Smooth muscle cell (in vitro differentiated cells): ENCODE measurements around the gene WDR86. TPM values are rescaled to one million over a fixed set of nuclear protein-coding genes. Genes with fewer than 3 reads are reported as not detected.

ENCODE experiments used
- DNase-seq: peaks from one replicate; lab custom pipeline; 2025; ENCODE audit not compliant: unreplicated experiment; lab: John Stamatoyannopoulos, UW
- H2AFZ ChIP-seq: fragments of 200-600 bp; sonication (generic); 2 replicates; pipeline ENCODE4 v1.6.0; 2016; ENCODE audit warnings: antibody characterized with exemption, low read depth, mild to moderate bottlenecking
- H3F3A ChIP-seq: fragments of 200-600 bp; sonication (generic); 2 replicates; pipeline ENCODE4 v1.6.0; 2017; ENCODE audit warnings: antibody characterized with exemption, low read depth
- H3K27ac ChIP-seq: fragments of 200-600 bp; sonication (generic); 2 replicates; pipeline ENCODE4 v1.5.1; 2016; ENCODE audit warnings: low read depth, mild to moderate bottlenecking
- H3K27me3 ChIP-seq: fragments of 200-600 bp; sonication (generic); 2 replicates; pipeline ENCODE4 v1.6.1; 2016; ENCODE audit warnings: low read depth, mild to moderate bottlenecking
- H3K36me3 ChIP-seq: fragments of 200-600 bp; sonication (generic); 2 replicates; pipeline ENCODE4 v1.5.1; 2016; ENCODE audit warnings: low read depth
- H3K4me1 ChIP-seq: fragments of 200-600 bp; sonication (generic); 2 replicates; pipeline ENCODE4 v1.5.1; 2016; ENCODE audit warnings: low read depth
- H3K4me2 ChIP-seq: fragments of 200-600 bp; sonication (generic); 2 replicates; pipeline ENCODE4 v1.6.0; 2016; ENCODE audit warnings: mild to moderate bottlenecking
- H3K4me3 ChIP-seq: fragments of 200-600 bp; sonication (generic); 2 replicates; pipeline ENCODE4 v1.5.1; 2016; ENCODE audit warnings: mild to moderate bottlenecking
- H3K79me2 ChIP-seq: fragments of 200-600 bp; sonication (generic); 2 replicates; pipeline ENCODE4 v1.6.0; 2016; ENCODE audit warnings: low read depth, mild to moderate bottlenecking
- H3K9ac ChIP-seq: fragments of 200-600 bp; sonication (generic); 2 replicates; pipeline ENCODE4 v1.6.0; 2016; ENCODE audit warnings: low read depth
- H3K9me3 ChIP-seq: fragments of 200-600 bp; sonication (generic); replicated peaks from 2 replicates; pipeline ENCODE4 v1.5.1; 2016; ENCODE audit warnings: low read depth
- H4K20me1 ChIP-seq: fragments of 200-600 bp; sonication (generic); 2 replicates; pipeline ENCODE4 v1.6.0; 2016; ENCODE audit warnings: low read depth
- CTCF ChIP-seq: fragments of 200-600 bp; sonication (generic); IDR thresholded peaks from 2 replicates; pipeline ENCODE4 v1.5.1; 2017; ENCODE audit warnings: borderline replicate concordance, mild to moderate bottlenecking, antibody characterized with exemption; ENCODE audit not compliant: insufficient read depth, poor library complexity, severe bottlenecking
- WGBS: methylation state at CpG from one replicate; pipeline ENCODE4 v1.1.7; 2016; ENCODE audit warnings: low lambda C conversion rate; 5-methylcytosine and 5-hydroxymethylcytosine counted together
- polyA plus RNA-seq: library from polyadenylated mRNA; unstranded; fragments of >200 nt; fragmentation: Nextera tagmentation; extraction: Ambion mirVana; gene quantifications from 2 replicates; pipeline ENCODE4 v1.2.1, GENCODE V29; 2016
- total RNA-seq: library from RNA; depleted of rRNA; stranded (reverse); fragments of >200 nt; gene quantifications from 2 replicates; pipeline ENCODE4 v1.2.3, GENCODE V29; 2014

WDR86 gene
- total and polyA plus RNA-seq, 2 experiments from 2014 or later = 1.3 to 4.1 TPM

DNA sequence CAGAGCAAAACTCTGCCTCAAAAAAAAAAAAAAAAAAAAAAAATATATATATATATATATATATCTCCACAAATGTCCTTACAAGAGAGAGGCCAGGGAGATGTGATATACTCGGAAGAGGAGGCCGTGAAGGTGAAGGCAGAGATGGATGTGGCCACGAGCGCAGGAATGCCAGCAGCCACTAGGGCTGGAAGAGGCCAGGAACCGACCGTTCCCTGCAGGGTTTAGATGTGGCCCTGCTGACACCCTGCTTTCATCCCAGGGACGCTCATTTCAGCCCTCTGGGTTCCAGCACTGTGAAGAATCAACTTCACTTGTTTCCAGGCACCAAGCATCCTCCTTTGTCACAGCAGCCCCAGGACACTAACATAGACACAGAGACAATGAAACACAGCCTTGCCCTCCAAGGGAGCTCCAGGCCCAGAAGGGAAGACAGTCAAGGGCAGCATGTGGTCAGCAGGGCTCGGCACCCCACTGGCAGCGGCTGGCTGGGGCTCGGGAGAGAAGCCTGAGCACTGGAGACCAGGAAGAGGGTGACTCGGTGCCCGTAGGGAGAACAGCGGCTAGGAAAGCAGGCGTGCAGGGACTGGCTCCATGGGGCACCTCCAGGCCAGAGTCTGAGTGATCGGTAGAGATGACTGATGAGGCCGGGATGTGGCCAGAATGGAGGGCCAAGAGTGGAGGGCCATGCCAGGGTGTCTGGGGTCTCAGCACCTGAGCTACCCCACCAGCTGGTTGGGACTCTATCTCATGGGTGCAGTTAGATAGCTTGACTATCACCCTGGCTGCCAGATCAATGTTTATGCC lies 7.6 kb downstream of the WDR86 start:
- H3K4me1 ChIP-seq = no peaks in the 10 kb centered on the region
- no peaks in the 10 kb centered on the region for H3K27me3 ChIP-seq
- H3K9ac ChIP-seq = no peak overlapping the region
- TF ChIP-seq CTCF = no peak
- no peak overlapping the region for H2AFZ ChIP-seq
- H3K36me3 ChIP-seq = no peaks in the 10 kb centered on the region
- H3K4me3 ChIP-seq = no peak overlapping the region
- DNase-seq = no peak
- no peaks in the 10 kb centered on the region for H3K9me3 ChIP-seq
- H3F3A ChIP-seq = no peaks in the 10 kb centered on the region
- no peaks in the 10 kb centered on the region for H4K20me1 ChIP-seq
- H3K79me2 ChIP-seq = no peaks in the 10 kb centered on the region
- 87% methylated on average over 16 of the region's 16 CpGs for WGBS
- no peak overlapping the region for H3K27ac ChIP-seq
- H3K4me2 ChIP-seq = no peak overlapping the region

- Histone ChIP-seq H3K4me1 (no peaks in the 10 kb centered on the region), H2AFZ (no peak overlapping the region), H3K9me3 (no peaks in the 10 kb centered on the region), H3K36me3 (no peaks in the 10 kb centered on the region), H3K27me3 (no peaks in the 10 kb centered on the region), H3K9ac (no peak overlapping the region), H3K27ac (no peak overlapping the region), H3K4me3 (no peak overlapping the region), H3K79me2 (no peaks in the 10 kb centered on the region), H3K4me2 (no peak overlapping the region), H3F3A (no peaks in the 10 kb centered on the region), H4K20me1 (no peaks in the 10 kb centered on the region)
- 92% methylated on average over 14 of the region's 14 CpGs for WGBS
- TF ChIP-seq CTCF = no peak
- no peak for DNase-seq
Observed at GRCh38 chr7:151400626-151401315, 9.1 kb downstream of the WDR86 start.

GRCh38 chr7:151399906-151400305 lies 9.9 kb downstream of the WDR86 start:
- DNase-seq = no peak
- H3K4me2 ChIP-seq = no peak overlapping the region
- no peak overlapping the region for H3K4me3 ChIP-seq
- no peaks in the 10 kb centered on the region for H3F3A ChIP-seq
- no peak overlapping the region for H2AFZ ChIP-seq
- no peaks in the 10 kb centered on the region for H3K79me2 ChIP-seq
- WGBS = 93% methylated on average over 14 of the region's 14 CpGs
- H3K27ac ChIP-seq = no peak overlapping the region
- no peaks in the 10 kb centered on the region for H3K36me3 ChIP-seq
- H4K20me1 ChIP-seq = no peaks in the 10 kb centered on the region
- no peak for TF ChIP-seq CTCF
- no peaks in the 10 kb centered on the region for H3K9me3 ChIP-seq
- no peaks in the 10 kb centered on the region for H3K27me3 ChIP-seq
- H3K4me1 ChIP-seq = peaks cover 3% of the 10 kb centered on the region
- H3K9ac ChIP-seq = no peak overlapping the region

GRCh38 chr7:151399305-151399601 lies 10.6 kb downstream of the WDR86 start:
- H3K36me3 ChIP-seq = no peaks in the 10 kb centered on the region
- no peaks in the 10 kb centered on the region for H3F3A ChIP-seq

More at GRCh38 chr7:151399305-151399601, 10.6 kb downstream of the WDR86 start:
- no peak for DNase-seq
- Histone ChIP-seq H3K4me1 (peaks cover 3% of the 10 kb centered on the region), H3K27me3 (no peaks in the 10 kb centered on the region), H4K20me1 (no peaks in the 10 kb centered on the region), H3K4me3 (no peak overlapping the region), H3K4me2 (no peak overlapping the region), H3K79me2 (no peaks in the 10 kb centered on the region), H3K9me3 (no peaks in the 10 kb centered on the region), H2AFZ (no peak overlapping the region), H3K27ac (no peak overlapping the region), H3K9ac (no peak overlapping the region)
- no peak for TF ChIP-seq CTCF
- WGBS = 95% methylated on average over 7 of the region's 7 CpGs
